SK-N-DZ (cell line): Measurements from ENCODE around the gene CEND1. TPM values are rescaled to one million over a fixed set of nuclear protein-coding genes. Genes with fewer than 3 reads are reported as not detected.
A peak's percentile ranks its signal among the peaks of the same experiment; 100 is the strongest.

ENCODE experiments used
- DNase-seq: peaks from one replicate; pipeline ENCODE4 v3.0.0-alpha.2; 2015; ENCODE audit warnings: low spot score
- polyA plus RNA-seq, 2 experiments: library from polyadenylated mRNA; depleted of rRNA; stranded (reverse); fragments of >200 nt; gene quantifications; 2 replicates each; pipeline ENCODE4 v1.2.3, GENCODE V29; 2014

The CEND1 gene
- polyA plus RNA-seq (2014; cell fraction: cytosol; rRNA removed) = 12.7 and 14.2 TPM in 2 replicates
- 24.6 and 38.5 TPM in 2 replicates for polyA plus RNA-seq (2014; cell fraction: nucleus; rRNA removed)

DNA sequence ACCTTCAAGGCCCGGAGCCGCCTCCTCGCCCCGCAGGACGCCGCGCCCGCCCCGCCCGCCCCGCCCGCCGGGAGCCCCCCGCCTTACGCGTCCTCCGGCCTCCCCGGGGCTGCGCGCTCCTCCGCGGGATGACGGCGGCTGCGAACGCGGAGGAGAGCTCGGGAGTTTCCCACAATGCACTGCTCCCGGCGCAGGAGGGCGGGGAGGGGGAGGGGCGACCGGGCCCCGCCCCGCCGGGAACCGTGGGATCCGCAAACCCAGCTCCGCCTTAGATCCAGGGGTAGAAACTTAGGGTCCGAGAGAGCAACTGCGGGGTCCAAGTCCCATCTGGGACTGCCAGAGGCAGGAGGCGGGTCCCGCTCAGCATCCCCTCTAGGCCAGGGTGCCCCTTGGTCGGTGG is at the start of gene CEND1:
TSS of gene CEND1 (minus strand) at position 148 of the 400 bp plus-strand sequence. CDS start 1,514 bp downstream, outside the sequence.
- DNase-seq = peak; percentile 72

DNA sequence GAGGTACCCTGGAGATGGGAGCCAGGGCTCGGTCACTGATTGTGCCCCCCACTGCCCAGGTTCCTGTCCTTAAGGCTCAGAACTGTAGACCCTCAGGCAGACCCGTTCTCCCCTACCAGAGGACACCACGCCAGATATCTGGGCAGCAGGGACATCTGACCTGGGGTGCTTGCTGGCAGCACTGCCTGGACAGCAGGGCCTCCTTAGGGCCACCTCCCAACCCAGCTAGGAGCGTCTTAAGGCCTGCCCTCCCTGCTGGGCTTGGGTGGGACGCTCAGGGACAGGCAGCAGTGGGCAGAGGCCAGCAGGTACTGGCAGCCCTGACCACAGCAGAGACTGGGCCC is 49.4 kb upstream of the CEND1 start:
- no peak for DNase-seq

DNA sequence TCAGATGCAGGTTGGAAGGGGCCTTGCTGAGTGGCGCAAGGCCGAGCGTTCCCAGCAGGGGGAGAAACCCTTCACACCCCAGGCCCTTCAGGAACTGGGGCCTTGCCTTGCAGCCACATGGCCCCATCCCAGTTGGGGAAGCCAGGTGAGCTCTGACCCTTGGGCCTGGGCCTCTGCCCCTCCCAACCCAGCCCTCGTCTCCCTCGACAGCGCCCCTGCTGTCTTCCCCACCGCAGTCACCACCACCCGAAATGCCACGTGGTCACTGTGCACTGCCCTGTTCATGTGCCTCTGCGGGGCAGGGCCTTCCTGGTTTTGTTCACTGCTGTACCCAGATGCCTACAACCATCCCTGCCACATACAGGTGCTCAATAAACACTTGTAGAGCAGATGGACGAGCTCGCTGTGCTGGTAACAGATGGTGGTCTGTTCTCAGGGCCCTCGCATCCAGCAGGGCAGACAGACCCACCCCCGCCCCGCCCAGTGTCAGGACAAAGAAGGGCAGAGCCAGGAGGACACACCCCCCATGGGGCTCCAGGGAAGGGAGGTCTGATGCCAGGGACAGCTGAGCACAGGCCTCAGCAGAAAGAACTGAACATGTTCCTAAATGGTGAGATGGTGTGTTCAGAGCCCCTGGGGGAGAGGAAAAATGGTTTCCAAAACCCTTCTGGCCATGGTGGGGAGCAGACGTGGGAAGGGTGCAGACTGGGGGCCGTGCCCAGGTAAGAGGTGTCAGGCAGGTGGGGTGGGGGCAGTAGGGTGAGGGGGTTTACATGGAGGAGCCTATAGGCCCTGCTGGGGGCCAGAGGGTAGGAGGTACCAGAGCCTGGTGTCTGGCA is 48.8 kb upstream of the CEND1 start:
- DNase-seq = no peak

DNA sequence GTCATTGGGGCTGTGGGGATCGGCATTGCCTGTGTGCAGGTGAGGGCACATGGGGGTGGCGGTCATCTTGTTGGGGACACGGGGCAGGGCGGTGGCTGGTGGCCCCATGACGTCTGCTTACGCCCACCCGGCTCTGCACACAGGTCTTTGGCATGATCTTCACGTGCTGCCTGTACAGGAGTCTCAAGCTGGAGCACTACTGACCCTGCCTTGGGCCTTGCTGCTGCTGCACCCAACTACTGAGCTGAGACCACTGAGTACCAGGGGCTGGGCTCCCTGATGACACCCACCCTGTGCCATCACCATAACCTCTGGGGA is 48.1 kb upstream of the CEND1 start:
- DNase-seq = no peak

DNA sequence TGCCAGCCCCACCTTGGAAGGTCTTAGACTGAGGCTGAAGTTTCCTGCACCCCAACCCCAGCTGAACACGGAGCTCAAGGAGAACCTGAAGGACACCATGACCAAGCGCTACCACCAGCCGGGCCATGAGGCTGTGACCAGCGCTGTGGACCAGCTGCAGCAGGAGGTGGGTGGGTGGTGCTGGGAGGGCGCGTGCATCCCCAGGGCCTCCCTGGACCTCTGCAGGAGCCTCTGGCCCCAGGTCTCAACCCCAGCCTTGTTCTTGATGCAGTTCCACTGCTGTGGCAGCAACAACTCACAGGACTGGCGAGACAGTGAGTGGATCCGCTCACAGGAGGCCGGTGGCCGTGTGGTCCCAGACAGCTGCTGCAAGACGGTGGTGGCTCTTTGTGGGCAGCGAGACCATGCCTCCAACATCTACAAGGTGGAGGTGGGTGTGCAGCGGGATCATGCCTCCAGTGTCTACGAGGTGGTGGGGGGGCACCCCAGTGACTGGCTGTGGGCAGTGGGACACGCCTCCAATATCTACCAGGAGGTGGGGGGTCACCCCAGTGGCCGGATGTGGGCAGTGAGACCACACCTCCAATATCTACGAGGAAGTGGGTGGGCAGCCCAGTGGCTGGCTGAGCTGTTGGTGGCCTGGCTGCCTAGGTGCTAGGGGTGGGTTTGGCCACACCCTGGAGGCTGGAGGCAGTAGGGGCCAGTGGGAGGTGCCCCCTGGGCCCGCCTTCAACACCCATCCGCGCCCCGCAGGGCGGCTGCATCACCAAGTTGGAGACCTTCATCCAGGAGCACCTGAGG is 47.5 kb upstream of the CEND1 start:
- DNase-seq = no peak

DNA sequence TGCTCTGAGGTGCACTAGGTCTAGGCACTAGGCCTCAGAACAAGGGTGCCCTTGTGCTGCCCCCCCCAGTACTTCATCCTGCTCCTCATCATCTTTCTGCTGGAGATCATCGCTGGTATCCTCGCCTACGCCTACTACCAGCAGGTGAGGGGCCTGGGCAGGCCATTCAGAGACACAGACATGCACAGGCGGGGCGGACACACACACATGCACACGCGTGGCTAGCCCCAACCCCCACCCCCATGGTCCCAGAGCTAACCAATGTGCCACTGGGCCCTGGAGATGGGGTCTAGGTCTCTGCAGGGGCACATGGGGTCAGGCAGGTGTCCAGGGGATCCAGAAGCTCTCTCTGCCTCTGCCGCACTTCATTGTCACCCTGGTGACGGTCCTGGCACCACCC is 46.8 kb upstream of the CEND1 start:
- no peak for DNase-seq

DNA sequence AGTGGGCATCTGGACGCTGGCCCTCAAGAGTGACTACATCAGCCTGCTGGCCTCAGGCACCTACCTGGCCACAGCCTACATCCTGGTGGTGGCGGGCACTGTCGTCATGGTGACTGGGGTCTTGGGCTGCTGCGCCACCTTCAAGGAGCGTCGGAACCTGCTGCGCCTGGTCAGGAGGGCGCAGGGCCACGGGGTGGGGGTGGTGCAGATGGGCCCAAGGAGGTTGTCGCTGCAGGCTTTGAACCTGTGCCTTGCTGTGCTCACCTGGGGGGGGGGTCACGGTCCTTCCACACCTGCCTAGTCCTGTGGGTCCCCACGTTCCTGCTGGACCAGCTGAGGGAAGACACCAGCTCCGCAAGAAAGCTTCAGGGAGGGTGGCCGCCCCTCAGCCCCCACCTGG is 46.4 kb upstream of the CEND1 start:
- DNase-seq = no peak

DNA sequence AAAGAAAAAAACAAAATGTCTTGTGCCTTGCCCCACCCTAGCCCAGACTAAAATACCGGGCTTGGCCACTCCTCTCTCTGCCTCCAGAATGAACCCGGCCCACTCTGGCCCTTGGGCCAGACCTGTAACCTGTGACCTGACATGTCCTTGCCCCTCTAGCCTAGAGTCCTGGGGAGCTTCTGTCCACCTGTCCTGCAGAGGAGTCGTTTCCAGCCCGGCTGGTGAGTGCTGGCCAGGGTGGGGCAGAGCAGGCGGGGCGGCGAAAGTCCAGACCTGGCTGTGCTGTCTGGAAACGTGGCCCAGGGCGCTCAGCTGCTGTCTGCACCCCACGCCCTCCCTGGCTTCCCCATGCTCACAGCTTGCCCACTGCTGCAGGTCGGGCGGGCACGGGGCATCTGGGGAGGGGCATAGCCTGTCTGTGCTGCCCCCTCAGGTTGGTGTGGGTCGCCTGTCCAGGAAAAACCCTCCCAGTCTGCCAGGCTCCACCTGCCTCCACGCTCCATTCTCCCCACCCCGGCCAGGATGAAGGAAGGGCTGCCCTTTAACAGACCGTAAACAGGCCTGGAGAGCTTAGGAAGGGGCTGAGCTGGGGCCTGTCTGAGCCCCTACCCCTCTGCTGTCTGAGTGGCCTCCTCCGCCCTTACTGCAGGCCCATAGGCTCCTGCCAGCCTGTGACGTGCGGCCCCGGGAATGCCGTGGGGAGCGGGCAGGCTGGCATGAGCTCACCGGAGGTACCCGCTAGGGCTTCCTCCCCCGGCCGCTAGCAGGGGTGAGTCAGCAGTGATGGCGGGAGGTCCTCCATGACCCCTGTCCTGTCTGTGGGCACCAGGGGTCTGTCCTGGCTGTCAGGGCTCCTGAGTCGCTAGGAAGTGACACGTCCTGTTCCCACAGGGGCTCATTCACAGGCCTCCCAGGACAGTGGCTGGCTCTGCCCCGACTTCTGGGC is 44.8 kb upstream of the CEND1 start:
- DNase-seq = no peak

DNA sequence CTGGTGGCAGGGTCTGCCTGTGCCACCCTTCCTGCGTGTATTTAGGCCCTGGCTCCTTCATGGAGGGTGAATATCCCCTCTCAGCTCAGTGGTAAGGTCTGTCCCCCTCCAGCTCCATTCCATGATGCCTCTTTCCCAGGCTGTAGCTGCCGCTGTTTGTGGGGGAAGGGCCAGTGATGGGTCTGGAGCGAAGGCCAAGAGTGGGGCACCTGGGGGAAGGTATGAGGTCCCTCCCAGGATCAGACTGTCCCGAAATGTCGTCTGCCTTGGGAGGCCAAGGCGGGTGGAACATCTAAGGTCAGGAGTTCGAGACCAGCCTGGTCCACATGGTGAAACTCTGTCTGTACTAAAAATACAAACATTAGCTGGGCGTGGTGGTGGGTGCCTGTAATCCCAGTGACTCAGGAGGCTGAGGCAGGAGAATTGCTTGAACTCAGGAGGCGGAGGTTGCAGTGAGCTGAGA is 44.0 kb upstream of the CEND1 start:
- no peak for DNase-seq

DNA sequence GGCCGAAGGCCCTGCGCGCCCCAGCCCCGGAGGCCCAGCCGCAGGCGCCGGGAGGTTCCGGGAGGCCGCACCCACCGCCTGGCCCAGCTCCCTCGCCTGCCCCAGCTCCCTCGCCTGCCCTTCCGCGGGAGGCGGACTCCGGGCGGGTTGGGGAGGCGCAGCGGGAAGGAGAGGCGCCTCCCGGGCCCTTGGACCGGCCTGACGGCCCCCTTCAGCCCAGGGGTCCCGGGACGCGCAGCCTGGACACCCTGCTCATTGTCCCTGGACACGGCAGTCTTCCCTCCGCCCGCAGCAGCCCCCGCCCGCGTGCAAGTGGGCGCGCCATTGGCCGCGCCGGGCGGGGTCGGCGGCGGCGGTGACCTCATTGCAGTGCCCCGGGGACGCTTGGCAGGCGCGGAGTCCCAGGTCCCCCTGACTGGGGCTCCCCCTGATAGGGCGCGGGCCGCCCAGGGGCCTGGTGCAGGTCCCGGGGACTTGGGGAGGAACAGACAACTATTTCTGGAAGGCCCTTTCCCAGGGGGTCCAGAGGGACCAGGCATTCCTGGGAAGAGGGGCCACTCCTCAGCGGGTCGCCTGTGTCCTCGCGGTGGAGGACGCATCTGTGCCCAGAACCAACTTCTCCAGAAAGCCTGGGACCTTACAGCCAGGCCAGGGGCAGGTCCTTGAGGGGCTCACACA is 43.4 kb upstream of the CEND1 start:
- no peak for DNase-seq

DNA sequence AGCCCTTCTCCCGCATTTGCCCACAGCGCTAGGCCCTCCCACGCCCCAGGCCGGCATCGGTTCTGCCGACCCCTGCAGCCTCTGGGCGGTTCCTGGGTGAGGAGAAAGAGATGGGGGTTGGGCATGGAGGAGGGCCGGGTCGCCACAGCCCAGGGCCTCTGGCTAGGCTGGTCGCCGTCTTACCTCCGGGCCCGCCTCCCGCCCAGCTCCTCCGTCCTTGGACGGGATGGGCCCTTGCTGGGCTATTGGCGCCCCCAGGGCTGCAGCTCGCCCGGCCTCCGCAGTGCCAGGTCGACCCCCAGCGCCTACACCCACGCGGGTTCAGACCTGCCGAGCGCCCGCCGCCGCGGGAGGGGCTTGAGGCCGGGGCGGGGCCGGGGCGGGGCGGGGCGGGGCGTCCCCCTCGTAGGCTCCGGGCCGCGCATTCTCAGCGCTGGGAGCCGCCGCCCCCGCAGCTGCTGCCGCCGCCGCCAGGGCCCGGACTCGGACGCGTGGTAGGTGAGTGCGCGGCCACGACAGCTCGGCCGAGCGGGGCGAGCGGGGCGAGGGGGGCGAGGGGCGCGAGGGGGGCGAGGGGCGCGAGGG is 42.7 kb upstream of the CEND1 start, which contains the start of gene CD151:
TSS of gene CD151 (plus strand) at position 424 of the 585 bp plus-strand sequence. CDS start 3,118 bp downstream, outside the sequence.
- peak; percentile 78 for DNase-seq

DNA sequence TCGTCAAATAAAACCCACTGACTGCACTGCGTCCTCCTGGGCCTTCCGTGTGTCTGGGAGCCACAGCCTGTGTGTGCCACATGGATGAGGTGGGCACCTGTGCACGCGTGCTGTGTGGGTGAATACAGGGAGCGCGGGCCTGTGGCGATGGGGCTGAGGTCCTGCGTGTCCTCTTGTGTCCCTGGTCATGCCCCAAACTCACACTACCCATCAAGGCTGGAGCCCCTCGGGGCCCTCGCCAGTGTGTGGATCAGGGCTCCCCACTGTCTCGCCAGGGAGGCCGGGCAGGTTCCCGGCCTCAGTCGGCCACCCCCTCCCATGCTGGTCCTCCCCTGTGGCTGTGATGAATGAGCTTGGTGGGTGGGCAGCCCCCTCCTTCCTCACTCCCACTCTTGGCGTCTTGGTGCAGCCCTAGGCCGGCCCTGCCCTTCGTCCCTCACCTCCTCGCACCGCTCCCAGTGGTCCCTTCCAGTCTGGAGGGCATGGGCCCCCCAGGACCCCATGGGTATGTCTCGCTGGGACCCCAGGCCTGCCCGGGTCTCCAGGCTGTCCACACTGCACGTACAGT is 42.2 kb upstream of the CEND1 start:
- DNase-seq = no peak

DNA sequence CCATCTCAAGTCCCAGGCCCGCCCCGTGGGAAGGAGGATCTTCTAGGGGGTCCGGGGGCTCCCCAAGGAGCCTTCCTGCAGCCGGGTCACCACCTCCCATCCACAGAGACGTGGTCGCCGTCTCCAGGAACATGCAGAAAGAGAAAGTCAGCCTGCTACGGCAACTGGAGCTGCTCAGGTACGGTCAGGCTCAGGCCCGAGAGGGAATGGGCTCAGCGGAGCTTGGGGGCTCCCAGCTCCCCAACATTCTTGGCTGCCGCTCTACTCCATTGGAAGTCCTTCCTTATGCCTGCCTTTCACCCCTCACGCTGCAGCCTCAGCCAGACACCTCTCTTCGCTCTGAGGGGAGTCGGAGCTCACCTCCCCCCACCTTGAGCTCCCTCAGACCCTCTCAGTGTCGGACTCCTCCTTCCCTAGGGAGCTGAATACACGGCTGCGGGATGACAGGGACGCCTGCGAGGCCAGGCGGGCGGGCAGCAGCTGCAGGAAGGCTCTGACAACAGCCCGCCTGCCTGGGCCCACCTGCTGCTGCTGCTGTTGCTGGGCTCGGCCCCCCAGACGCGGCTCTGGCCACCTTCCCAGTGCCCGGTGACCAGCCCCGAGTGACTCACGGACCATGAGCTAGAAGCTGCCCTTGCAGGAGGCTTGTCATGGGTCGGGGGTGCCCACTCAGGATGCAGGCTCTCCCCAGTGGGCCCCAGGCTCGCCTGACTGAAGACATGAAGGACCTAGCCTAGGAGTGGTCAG is 41.4 kb upstream of the CEND1 start:
- DNase-seq = peak; percentile 63

DNA sequence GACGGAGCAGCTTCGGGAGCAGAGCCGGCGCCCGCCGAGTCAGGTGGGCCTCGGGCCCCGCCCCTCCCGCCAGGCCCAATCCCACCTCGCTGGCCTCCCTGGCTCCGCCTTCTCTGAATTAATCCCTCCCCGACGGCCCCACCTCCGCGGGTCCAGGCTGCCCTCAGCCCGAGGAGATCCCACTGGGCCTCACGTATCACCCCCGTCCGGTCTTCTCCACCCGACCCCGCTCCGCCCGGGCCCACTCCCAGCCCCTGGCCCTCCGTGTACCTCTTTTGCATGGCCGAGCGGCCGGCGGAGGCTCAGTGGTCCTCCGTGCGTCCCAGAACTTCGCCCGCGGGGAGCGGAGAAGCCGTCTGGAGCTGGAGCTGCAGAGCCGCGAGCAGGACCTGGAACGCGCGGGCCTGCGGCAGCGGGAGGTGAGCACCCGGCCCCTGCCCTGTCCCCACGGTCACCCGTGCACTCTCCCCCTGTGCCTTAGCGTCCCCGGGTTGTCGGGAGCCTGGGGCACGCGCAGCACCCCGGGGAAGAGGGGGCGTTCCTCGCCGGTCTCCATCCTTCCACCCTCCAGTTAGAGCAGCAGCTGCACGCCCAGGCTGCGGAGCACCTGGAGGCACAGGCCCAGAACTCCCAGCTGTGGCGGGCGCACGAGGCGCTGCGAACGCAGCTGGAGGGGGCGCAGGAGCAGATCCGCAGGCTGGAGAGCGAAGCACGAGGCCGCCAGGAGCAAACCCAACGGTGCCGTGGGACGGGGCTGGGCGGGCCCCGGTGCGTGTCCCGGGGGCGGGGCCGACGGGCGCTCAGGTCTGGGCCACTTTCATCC is 40.6 kb upstream of the CEND1 start:
- peak; percentile 89 for DNase-seq

DNA sequence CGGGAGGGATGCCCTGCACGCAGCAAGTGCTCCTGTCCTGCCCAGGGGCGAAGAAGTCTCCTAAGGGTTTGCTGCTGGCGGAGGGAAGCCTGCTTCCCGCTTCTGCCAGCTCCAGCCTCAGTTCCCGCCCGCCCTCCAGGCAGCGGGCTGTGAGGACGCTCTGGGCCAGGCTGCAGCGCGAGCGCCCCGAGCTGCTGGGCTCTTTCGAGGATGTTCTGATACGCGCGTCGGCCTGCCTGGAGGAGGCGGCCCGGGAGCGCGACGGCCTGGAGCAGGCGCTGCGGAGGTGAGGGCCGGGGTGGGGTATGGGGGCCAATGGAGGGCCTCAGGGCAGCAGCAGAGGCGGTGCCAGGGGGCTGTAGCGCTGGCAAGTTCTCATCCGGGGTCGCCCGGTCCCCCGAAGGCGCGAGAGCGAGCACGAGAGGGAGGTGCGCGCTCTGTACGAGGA is 40.0 kb upstream of the CEND1 start:
- DNase-seq = no peak

DNA sequence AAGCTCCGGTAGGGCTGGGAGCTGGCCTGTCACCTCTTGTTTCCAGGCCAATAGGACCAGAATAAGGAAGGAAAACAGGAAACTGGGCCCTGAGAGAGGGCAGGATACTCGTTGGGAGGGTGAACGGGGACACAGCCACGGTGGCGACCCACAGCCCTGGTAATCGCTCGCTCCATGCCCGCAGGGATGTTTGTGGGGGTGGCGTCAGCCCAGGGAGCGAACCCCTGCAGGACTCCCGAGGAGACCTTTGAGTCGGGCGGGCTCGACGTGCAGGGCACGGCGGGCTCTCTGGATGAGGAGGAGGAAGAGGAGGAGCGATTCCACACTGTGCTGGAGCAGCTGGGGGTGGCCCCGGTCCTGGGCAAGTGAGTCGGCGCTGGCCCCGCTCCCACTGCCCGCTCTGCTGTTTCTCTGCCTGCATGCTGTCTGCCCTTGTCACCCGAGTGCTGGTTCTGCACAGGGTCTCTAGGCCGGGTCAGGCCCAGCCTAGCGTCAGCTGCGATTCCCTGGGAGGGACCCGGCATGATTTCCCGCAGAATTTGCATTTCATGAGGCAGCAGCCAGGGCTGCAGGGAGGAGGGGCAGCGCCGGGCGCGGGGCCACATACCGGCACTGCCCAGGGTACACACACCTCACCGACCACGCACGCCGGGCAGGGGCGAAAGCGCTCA is 39.4 kb upstream of the CEND1 start:
- no peak for DNase-seq

DNA sequence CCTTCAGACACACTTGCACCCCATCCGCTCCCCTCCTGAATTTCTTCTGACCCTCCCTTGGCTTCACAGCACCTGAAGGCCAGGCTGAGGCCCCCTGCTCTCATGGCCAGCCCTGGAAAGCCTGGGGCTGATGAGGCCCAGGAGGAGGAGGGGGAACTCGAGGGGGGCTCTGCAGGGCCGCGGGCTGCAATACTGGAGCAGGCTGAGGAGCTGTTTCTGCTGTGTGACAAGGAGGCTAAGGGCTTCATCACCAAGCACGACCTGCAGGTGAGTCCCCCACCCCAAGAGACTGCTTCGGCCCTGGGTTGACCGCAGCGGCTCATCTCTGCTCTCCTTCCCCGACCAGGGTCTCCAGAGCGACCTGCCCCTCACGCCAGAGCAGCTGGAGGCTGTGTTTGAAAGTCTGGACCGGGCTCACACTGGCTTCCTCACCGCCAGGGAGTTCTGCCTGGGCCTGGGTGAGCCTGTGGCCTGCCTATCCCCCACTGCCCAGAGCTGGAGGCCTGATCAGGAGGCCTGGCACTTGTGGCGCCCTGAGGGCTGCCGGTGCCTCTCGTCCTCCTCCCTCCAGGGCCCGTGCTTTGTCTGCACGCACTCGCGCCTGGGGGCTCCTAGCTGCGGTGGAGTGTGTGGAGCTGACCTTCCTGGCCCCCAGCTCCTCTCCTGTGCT is 38.8 kb upstream of the CEND1 start:
- DNase-seq = peak; percentile 75

DNA sequence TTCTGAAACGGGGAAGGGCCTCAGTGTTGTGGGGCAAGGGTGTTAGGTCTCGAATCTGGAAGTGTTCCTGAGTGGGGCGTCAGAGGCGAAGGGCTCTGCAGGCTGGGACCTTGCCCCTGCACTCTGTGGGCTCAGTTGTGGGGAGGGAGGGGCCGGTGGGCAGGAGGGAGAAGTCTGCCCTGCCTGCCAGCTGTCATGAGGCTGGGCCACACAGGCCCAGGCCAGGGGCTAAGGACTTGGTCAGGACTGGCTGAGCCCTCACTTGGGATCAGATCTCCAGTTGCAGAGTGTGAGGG is 38.0 kb upstream of the CEND1 start, which contains the start of gene CRACR2B:
TSS of gene CRACR2B (plus strand) at position 23 of the 296 bp plus-strand sequence. CDS start 689 bp downstream, outside the sequence.
- DNase-seq = no peak
